Mucosa of descending colon (tissue), 3 donors: ENCODE data around the gene KRTAP5-7. TPM values are rescaled to one million over a fixed set of nuclear protein-coding genes. Genes with fewer than 3 reads are reported as not detected.

ENCODE experiments used
- ATAC-seq: fragments of 200-7000 bp; cut with Tn5 transposase; one replicate; pipeline ENCODE4 v1.9.1; 2020; ENCODE audit warnings: mild to moderate bottlenecking, moderate library complexity
- DNase-seq, 3 donors: peaks; one replicate each; pipeline ENCODE4 v3.0.0-alpha.2; 2020
- H3K36me3 ChIP-seq: fragments of 200-600 bp; one replicate; pipeline ENCODE4 v1.8.0; 2021; ENCODE audit warnings: low read depth, mild to moderate bottlenecking
- H3K4me1 ChIP-seq: fragments of 200-600 bp; one replicate; pipeline ENCODE4 v1.8.0; 2021; ENCODE audit warnings: low read depth, mild to moderate bottlenecking
- H3K4me3 ChIP-seq: fragments of 200-600 bp; one replicate; pipeline ENCODE4 v1.8.0; 2021; ENCODE audit warnings: mild to moderate bottlenecking
- H3K9me3 ChIP-seq: fragments of 200-600 bp; one replicate; pipeline ENCODE4 v1.8.0; 2021; ENCODE audit warnings: mild to moderate bottlenecking
- intact Hi-C, 2 donors: fragments of 100-400 bp; cut with DNase I in 1 of 2; cut with micrococcal nuclease in 1 of 2; formaldehyde crosslinking; loops; one replicate each; pipeline versions ENCODE4 v1.11.0 to v1.11.1; 2022; cut with DNase I, micrococcal nuclease
- total RNA-seq, 3 donors: library from RNA; stranded (reverse); fragmentation: NEBNext Ultra II Directional in 2 of 3; extraction: Animal tissue kit (Norgen Biotek cat#: 25700) in 2 of 3; gene quantifications; one replicate each; pipeline versions ENCODE4 v1.2.1 to v1.2.4, GENCODE V29; 2021 to 2023
- TF ChIP-seq, protein P1 (sequence below): fragments of 200-600 bp; IDR thresholded peaks from one replicate; pipeline ENCODE4 v1.8.0; 2022; ENCODE audit warnings: antibody characterized with exemption, mild to moderate bottlenecking
- donor health status: DM: no; HTN: no; CAD: no; lungs with moderate emphysema.
- donor health status: DM: no; HTN: no; CAD: no.
- donor health status: DM: no; HTN: yes; CAD: no.

KRTAP5-7 gene
- total RNA-seq, 3 donors from 2014 or later: 0.27 to 0.75 TPM; not detected in 1

DNA sequence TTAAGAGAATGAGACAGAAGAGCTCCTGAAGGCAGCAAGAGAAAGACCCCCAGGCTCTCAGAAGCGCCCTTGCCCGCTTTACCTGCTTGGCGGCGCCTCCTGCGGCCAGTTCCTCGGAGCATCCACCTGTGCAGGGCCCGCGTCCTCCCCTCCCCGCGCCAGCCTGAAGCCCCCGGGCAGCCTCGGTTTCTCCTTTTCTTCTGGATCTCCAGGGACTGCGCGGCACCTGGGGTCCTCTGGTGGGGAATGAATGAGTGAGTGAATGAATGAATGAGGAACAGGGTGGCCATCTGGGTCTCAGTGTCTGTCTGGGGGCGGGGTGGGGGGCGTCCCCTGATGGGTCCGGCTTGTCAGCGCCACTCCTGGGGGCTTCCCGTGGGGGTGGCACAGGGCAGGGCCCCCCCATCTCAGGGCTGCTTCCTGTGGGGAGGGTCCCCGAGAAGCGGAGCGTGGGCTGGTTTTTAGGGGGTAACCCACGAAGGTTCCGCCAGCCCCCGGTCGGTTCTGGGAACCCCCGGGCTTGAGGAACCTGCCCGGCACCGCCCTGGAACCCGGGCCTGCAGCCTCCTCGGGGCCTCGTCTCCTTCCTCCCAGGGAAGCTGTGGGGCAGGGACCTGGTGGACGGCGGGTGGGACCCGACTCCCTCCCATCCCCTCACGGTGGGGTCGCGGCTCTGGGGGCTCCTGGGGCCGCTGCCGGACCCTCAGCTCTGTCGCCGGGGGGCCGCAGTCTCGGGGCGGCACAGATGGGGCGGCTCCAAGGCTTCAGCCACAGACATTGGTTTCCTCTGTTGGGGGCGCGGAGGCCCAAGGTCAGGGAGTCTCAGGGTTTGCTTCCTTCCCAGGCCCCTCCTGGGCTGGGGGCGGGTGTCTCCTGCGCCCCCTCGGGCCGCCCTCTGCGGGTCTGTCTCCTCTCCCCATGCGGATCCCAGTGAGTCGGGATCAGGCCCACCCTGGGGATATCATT lies 8.3 kb upstream of the KRTAP5-7 start:
- ATAC-seq (no peak), DNase-seq (no peak)
- TF ChIP-seq, protein P1, sequence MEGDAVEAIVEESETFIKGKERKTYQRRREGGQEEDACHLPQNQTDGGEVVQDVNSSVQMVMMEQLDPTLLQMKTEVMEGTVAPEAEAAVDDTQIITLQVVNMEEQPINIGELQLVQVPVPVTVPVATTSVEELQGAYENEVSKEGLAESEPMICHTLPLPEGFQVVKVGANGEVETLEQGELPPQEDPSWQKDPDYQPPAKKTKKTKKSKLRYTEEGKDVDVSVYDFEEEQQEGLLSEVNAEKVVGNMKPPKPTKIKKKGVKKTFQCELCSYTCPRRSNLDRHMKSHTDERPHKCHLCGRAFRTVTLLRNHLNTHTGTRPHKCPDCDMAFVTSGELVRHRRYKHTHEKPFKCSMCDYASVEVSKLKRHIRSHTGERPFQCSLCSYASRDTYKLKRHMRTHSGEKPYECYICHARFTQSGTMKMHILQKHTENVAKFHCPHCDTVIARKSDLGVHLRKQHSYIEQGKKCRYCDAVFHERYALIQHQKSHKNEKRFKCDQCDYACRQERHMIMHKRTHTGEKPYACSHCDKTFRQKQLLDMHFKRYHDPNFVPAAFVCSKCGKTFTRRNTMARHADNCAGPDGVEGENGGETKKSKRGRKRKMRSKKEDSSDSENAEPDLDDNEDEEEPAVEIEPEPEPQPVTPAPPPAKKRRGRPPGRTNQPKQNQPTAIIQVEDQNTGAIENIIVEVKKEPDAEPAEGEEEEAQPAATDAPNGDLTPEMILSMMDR: no peak
- no peaks in the 10 kb centered on the region for H3K4me1 ChIP-seq
- no peaks in the 10 kb centered on the region for H3K9me3 ChIP-seq
- H3K36me3 ChIP-seq: no peaks in the 10 kb centered on the region
- intact Hi-C loops: no loop called here
- no peak overlapping the region for H3K4me3 ChIP-seq

DNA sequence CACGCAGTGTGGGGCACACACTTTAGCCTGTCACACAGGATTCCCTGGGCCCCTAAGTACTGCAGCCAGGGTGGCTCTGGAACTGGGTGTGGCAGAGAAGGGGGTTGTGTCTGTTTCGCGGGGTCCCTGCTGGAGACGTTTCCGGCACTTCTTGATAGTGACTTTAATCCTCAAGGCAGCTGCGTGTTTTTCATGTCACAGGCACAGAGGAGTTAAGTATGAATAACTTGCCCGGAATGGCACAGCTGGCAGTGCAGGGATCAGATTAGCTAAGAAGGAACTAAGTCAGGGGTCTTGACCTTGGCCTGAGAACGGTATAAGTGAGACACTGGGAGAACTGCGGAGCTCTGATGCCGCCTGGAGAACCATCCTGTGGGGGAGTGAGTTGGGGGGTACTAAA lies 7.5 kb upstream of the KRTAP5-7 start:
- Histone ChIP-seq H3K36me3 (no peaks in the 10 kb centered on the region), H3K9me3 (no peaks in the 10 kb centered on the region), H3K4me3 (no peak overlapping the region), H3K4me1 (no peaks in the 10 kb centered on the region)
- DNase-seq (no peak), ATAC-seq (no peak)
- intact Hi-C loops: no loop called here
- TF ChIP-seq, protein P1: no peak

DNA sequence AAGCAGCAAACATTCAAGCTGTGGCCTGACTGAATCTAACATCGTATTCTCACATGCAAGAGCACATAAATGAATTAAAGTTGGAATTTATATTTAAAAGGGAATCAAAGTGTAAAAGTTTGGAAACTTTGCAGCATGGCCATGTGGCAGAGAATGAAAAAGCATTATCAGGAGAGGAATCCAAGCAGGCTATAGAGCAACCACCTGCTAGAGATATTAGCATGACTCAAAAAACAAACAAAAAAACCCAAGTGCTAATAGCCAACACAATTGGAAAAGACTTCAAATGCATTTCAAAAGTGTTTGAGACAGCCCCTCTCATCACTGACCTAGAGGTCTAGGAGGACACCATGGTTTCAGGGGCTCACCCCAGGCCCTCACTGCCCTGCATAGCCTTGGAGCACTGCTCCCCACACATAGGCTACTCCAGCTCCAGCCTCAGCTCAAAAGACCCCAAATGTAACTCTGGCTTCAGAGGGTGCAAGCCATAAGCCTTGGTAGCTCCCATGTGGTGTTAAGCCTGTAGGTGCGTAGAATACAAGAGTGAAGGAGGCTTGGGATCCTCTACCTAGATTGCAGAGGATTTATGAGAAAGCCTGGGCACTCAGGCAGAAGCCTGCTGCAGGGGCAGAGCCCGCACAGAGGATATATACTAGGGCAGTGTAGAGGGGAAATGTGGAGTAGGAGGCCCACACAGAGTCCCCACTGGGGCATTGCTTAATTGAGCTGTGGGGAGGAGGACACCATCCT lies 1.7 kb upstream of the KRTAP5-7 start:
- Histone ChIP-seq H3K36me3 (no peaks in the 10 kb centered on the region), H3K4me3 (no peak overlapping the region), H3K9me3 (no peaks in the 10 kb centered on the region), H3K4me1 (no peaks in the 10 kb centered on the region)
- TF ChIP-seq, protein P1: no peak
- DNase-seq (no peak), ATAC-seq (no peak)
- intact Hi-C loops: no loop called here

DNA sequence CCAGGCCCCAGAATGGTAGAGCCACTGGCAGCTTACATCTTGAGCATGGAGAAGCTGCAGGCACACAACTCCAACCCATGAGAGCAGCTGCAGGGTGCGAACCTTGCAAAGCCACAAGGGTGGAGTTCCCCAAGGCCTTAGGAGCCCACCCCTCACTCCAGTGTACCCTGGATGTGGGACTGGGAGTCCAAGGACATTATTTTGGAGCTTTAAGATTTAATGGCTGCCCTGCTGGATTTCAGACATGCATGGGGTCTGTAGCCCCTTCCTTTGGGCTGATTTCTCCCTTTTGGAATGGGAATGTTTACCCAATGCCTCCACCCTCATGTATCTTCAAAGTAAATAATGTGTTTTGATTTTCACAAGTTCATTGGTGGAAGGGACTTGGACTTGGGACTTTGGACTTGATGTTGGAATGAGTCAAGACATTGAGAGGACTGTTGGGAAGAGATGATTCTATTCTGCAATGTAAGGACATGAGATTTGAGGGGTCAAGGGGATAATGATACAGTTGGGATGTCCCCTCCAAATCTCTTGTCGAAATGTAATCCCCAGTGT lies 1.1 kb upstream of the KRTAP5-7 start:
- intact Hi-C loops: no loop called here
- TF ChIP-seq, protein P1: no peak
- Histone ChIP-seq H3K4me3 (no peak overlapping the region), H3K4me1 (no peaks in the 10 kb centered on the region), H3K36me3 (no peaks in the 10 kb centered on the region), H3K9me3 (no peaks in the 10 kb centered on the region)
- DNase-seq (peak in 1 of 3 donors; percentile 5), ATAC-seq (peak; percentile 71)

DNA sequence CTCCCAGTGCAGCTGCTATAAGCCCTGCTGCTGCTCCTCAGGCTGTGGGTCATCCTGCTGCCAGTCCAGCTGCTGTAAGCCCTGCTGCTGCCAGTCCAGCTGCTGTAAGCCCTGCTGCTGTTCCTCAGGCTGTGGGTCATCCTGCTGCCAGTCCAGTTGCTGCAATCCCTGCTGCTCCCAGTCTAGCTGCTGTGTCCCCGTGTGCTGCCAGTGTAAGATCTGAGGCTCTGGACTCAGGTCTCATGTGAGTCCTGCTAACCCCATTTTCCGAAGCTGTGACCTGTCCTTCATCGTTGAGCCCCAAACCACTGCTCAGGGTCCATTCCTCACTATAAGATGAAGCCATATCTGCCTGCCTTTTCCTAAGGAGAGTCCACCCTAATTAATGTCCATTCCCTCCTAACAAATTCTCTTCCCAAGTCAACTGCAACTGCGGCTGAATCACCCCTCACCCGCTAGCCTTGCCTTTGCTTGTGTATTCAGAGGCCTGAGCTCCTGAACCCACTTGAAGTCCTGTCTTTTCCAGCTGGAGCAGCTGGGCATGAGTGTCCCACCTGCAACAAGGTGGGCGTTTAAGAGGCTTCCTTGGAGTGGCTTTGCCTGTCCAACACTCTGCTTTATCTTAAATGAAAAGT lies 626 bp downstream of the KRTAP5-7 start:
- no peaks in the 10 kb centered on the region for H3K9me3 ChIP-seq
- intact Hi-C loops: no loop called here
- TF ChIP-seq, protein P1: no peak
- no peaks in the 10 kb centered on the region for H3K36me3 ChIP-seq
- H3K4me1 ChIP-seq: no peaks in the 10 kb centered on the region
- ATAC-seq (no peak), DNase-seq (no peak)
- H3K4me3 ChIP-seq: no peak overlapping the region
